WTC11 (cell line): ENCODE measurements around the gene ANKRD33B. TPM values are rescaled to one million over a fixed set of nuclear protein-coding genes. Genes with fewer than 3 reads are reported as not detected.

Source experiments
- ATAC-seq: fragments of 200-7000 bp; cut with Tn5 transposase; 2 replicates; pipeline ENCODE4 v1.10.0; 2021; ENCODE audit warnings: mild to moderate bottlenecking, moderate library complexity
- CTCF ChIA-PET: fragments of 300-600 bp; sonication (Branson Sonifier 250); formaldehyde crosslinking; loops from one replicate; lab custom pipeline; 2021; ENCODE audit warnings: antibody characterized with exemption; lab: Charles Lee
- POLR2A ChIA-PET: fragments of 350-600 bp; sonication (Branson Sonifier 250); formaldehyde crosslinking; loops from one replicate; lab custom pipeline; 2021; ENCODE audit warnings: antibody characterized with exemption; lab: Charles Lee
- DNase-seq: peaks from one replicate; pipeline ENCODE4 v3.0.0; 2021; ENCODE audit warnings: low spot score
- H3K27ac Mint-ChIP-seq: 2 replicates; pipeline ENCODE4 v1.8.0; 2021; ENCODE audit warnings: mixed read lengths
- H3K27me3 Mint-ChIP-seq: 2 replicates; pipeline ENCODE4 v1.8.0; 2021; ENCODE audit warnings: low read depth, mild to moderate bottlenecking, moderate library complexity, mixed read lengths
- H3K36me3 Mint-ChIP-seq: 2 replicates; pipeline ENCODE4 v1.8.0; 2021; ENCODE audit warnings: mixed read lengths
- H3K4me1 Mint-ChIP-seq: 2 replicates; pipeline ENCODE4 v1.8.0; 2022; ENCODE audit warnings: mixed read lengths
- H3K4me3 Mint-ChIP-seq: 2 replicates; pipeline ENCODE4 v1.8.0; 2021; ENCODE audit warnings: mild to moderate bottlenecking, moderate library complexity, mixed read lengths
- H3K9me3 Mint-ChIP-seq: 2 replicates; pipeline ENCODE4 v1.8.0; 2021; ENCODE audit warnings: mixed read lengths
- ATF1 ChIP-seq: sonication (generic); formaldehyde crosslinking; IDR thresholded peaks from 2 replicates; pipeline ENCODE4 v1.8.1; 2023; ENCODE audit warnings: mild to moderate bottlenecking, moderate library complexity, missing genetic modification reagents
- FOXJ3 ChIP-seq: sonication (generic); formaldehyde crosslinking; IDR thresholded peaks from 2 replicates; pipeline ENCODE4 v1.9.0; 2021; ENCODE audit warnings: missing genetic modification reagents, mild to moderate bottlenecking, borderline replicate concordance
- FOXP1 ChIP-seq: sonication (generic); formaldehyde crosslinking; IDR thresholded peaks from 2 replicates; pipeline ENCODE4 v1.8.0; 2022; ENCODE audit warnings: missing genetic modification reagents, mild to moderate bottlenecking, moderate library complexity, borderline replicate concordance
- JAZF1 ChIP-seq: fragments of 250-450 bp; sonication (Bioruptor Pico); IDR thresholded peaks from 2 replicates; pipeline ENCODE4 v1.9.0; 2021; ENCODE audit warnings: moderate library complexity, mild to moderate bottlenecking, inconsistent platforms
- KAT7 ChIP-seq: sonication (generic); formaldehyde crosslinking; IDR thresholded peaks from 2 replicates; pipeline ENCODE4 v1.8.1; 2023; ENCODE audit warnings: missing genetic modification reagents, mild to moderate bottlenecking, borderline replicate concordance
- NR3C1 ChIP-seq: sonication (generic); formaldehyde crosslinking; conservative IDR thresholded peaks from 2 replicates; pipeline ENCODE4 v1.8.1; 2023; ENCODE audit warnings: low read depth, mild to moderate bottlenecking, missing genetic modification reagents
- SMAD4 ChIP-seq: sonication (generic); formaldehyde crosslinking; IDR thresholded peaks from 2 replicates; pipeline ENCODE4 v1.8.0; 2022; ENCODE audit warnings: mild to moderate bottlenecking, missing genetic modification reagents
- SOX15 ChIP-seq: fragments of 250-450 bp; sonication (Bioruptor Pico); IDR thresholded peaks from 2 replicates; pipeline ENCODE4 v1.9.0; 2021; ENCODE audit warnings: mild to moderate bottlenecking
- TEAD1 ChIP-seq: sonication (generic); formaldehyde crosslinking; IDR thresholded peaks from 2 replicates; pipeline ENCODE4 v1.8.0; 2022; ENCODE audit warnings: mild to moderate bottlenecking, missing genetic modification reagents
- ZNF219 ChIP-seq: sonication (generic); formaldehyde crosslinking; IDR thresholded peaks from 2 replicates; pipeline ENCODE4 v1.8.0; 2023; ENCODE audit warnings: missing genetic modification reagents, mild to moderate bottlenecking, borderline replicate concordance
- ZNF263 ChIP-seq: sonication (generic); formaldehyde crosslinking; IDR thresholded peaks from 2 replicates; pipeline ENCODE4 v1.8.1; 2022; ENCODE audit warnings: low read depth, mild to moderate bottlenecking, moderate library complexity, missing genetic modification reagents
- ZNF317 ChIP-seq: sonication (generic); formaldehyde crosslinking; IDR thresholded peaks from 2 replicates; pipeline ENCODE4 v1.8.1; 2023; ENCODE audit warnings: low read depth, mild to moderate bottlenecking, moderate library complexity, missing genetic modification reagents, borderline replicate concordance
- ZNF416 ChIP-seq: fragments of 250-450 bp; sonication (Bioruptor Pico); IDR thresholded peaks from 2 replicates; pipeline ENCODE4 v1.9.0; 2021; ENCODE audit warnings: mild to moderate bottlenecking, inconsistent platforms
- total RNA-seq: library from RNA; stranded (reverse); gene quantifications from 3 replicates; pipeline ENCODE4 v1.2.3, GENCODE V29; 2021
- TF ChIP-seq, protein P1 (sequence below): sonication (generic); formaldehyde crosslinking; IDR thresholded peaks from 2 replicates; pipeline ENCODE4 v1.8.0; 2023; ENCODE audit warnings: mild to moderate bottlenecking, missing genetic modification reagents
- TF ChIP-seq, protein P2 (sequence below): sonication (generic); formaldehyde crosslinking; IDR thresholded peaks from 2 replicates; pipeline ENCODE4 v1.8.1; 2022; ENCODE audit warnings: mild to moderate bottlenecking, missing genetic modification reagents, moderate library complexity, borderline replicate concordance
- TF ChIP-seq, protein P3 (sequence below): fragments of 200-600 bp; IDR thresholded peaks from 2 replicates; pipeline ENCODE4 v1.8.0; 2022; ENCODE audit warnings: antibody characterized with exemption
- TF ChIP-seq, protein P4 (sequence below): fragments of 250-450 bp; sonication (Bioruptor Pico); IDR thresholded peaks from 2 replicates; pipeline ENCODE4 v1.9.0; 2021; ENCODE audit warnings: mild to moderate bottlenecking, borderline replicate concordance
- TF ChIP-seq, protein P5 (sequence below): sonication (generic); formaldehyde crosslinking; IDR thresholded peaks from 2 replicates; pipeline ENCODE4 v1.8.1; 2023; ENCODE audit warnings: mild to moderate bottlenecking, moderate library complexity, missing genetic modification reagents

Gene ANKRD33B
- total RNA-seq, 1 experiment from 2014 or later: 9.2 TPM

DNA sequence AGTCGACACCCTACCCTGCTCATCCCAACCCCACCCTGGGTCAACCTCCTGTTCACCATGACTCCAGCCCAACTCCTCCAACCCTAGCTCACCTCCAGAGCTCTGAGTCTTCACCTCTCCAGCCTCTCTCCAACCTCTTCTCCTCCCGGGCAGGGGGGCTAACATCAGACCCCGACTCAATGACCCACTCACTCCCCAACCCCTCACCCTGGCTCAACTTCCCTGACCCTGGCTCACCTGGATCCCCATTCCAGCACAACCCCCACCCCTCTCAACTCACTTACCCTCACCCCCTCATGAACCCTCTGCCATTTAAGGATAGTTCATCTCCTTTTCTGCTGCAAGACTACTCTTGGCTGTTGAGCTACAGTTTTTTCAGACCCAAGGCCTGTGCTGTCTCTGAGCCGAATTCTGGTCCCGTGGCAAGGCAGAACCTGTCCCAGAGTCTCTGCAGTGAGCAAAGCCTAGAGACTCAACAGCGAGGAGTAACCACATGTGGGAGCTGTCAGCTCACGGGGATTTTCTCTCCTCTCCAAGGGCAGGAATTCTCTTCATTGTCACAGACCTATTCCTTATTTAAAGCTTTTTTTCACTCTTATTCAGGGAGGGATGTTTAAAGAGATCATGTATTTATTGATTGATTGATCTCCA lies 29.8 kb downstream of the ANKRD33B start:
- Mint-ChIP-seq H3K27me3 (no peaks in the 10 kb centered on the region; the same call in 1 of the 2 replicates), H3K4me1 (peaks cover 35% of the 10 kb centered on the region), H3K27ac (no peak overlapping the region), H3K36me3 (no peaks in the 10 kb centered on the region), H3K4me3 (no peak overlapping the region), H3K9me3 (peaks cover 20% of the 10 kb centered on the region)
- TF ChIP-seq, protein P1, sequence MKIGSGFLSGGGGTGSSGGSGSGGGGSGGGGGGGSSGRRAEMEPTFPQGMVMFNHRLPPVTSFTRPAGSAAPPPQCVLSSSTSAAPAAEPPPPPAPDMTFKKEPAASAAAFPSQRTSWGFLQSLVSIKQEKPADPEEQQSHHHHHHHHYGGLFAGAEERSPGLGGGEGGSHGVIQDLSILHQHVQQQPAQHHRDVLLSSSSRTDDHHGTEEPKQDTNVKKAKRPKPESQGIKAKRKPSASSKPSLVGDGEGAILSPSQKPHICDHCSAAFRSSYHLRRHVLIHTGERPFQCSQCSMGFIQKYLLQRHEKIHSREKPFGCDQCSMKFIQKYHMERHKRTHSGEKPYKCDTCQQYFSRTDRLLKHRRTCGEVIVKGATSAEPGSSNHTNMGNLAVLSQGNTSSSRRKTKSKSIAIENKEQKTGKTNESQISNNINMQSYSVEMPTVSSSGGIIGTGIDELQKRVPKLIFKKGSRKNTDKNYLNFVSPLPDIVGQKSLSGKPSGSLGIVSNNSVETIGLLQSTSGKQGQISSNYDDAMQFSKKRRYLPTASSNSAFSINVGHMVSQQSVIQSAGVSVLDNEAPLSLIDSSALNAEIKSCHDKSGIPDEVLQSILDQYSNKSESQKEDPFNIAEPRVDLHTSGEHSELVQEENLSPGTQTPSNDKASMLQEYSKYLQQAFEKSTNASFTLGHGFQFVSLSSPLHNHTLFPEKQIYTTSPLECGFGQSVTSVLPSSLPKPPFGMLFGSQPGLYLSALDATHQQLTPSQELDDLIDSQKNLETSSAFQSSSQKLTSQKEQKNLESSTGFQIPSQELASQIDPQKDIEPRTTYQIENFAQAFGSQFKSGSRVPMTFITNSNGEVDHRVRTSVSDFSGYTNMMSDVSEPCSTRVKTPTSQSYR: no peak
- TF ChIP-seq, protein P2, sequence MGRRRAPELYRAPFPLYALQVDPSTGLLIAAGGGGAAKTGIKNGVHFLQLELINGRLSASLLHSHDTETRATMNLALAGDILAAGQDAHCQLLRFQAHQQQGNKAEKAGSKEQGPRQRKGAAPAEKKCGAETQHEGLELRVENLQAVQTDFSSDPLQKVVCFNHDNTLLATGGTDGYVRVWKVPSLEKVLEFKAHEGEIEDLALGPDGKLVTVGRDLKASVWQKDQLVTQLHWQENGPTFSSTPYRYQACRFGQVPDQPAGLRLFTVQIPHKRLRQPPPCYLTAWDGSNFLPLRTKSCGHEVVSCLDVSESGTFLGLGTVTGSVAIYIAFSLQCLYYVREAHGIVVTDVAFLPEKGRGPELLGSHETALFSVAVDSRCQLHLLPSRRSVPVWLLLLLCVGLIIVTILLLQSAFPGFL: no peak
- no peak for TF ChIP-seq ZNF317
- TF ChIP-seq FOXP1: no peak
- TF ChIP-seq JAZF1: no peak
- no peak for TF ChIP-seq FOXJ3 (CRISPR knock-in tag)
- TF ChIP-seq ZNF263 (CRISPR knock-in tag): no peak
- TF ChIP-seq NR3C1 (CRISPR knock-in tag): no peak
- TF ChIP-seq, protein P3, sequence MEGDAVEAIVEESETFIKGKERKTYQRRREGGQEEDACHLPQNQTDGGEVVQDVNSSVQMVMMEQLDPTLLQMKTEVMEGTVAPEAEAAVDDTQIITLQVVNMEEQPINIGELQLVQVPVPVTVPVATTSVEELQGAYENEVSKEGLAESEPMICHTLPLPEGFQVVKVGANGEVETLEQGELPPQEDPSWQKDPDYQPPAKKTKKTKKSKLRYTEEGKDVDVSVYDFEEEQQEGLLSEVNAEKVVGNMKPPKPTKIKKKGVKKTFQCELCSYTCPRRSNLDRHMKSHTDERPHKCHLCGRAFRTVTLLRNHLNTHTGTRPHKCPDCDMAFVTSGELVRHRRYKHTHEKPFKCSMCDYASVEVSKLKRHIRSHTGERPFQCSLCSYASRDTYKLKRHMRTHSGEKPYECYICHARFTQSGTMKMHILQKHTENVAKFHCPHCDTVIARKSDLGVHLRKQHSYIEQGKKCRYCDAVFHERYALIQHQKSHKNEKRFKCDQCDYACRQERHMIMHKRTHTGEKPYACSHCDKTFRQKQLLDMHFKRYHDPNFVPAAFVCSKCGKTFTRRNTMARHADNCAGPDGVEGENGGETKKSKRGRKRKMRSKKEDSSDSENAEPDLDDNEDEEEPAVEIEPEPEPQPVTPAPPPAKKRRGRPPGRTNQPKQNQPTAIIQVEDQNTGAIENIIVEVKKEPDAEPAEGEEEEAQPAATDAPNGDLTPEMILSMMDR: no peak
- TF ChIP-seq SOX15 (CRISPR knock-in tag): no peak
- TF ChIP-seq ZNF219 (CRISPR knock-in tag): no peak
- no peak for TF ChIP-seq ATF1 (CRISPR knock-in tag)
- TF ChIP-seq TEAD1 (CRISPR knock-in tag): no peak
- no peak for TF ChIP-seq KAT7 (CRISPR knock-in tag)
- TF ChIP-seq SMAD4 (CRISPR knock-in tag): no peak
- TF ChIP-seq, protein P4, sequence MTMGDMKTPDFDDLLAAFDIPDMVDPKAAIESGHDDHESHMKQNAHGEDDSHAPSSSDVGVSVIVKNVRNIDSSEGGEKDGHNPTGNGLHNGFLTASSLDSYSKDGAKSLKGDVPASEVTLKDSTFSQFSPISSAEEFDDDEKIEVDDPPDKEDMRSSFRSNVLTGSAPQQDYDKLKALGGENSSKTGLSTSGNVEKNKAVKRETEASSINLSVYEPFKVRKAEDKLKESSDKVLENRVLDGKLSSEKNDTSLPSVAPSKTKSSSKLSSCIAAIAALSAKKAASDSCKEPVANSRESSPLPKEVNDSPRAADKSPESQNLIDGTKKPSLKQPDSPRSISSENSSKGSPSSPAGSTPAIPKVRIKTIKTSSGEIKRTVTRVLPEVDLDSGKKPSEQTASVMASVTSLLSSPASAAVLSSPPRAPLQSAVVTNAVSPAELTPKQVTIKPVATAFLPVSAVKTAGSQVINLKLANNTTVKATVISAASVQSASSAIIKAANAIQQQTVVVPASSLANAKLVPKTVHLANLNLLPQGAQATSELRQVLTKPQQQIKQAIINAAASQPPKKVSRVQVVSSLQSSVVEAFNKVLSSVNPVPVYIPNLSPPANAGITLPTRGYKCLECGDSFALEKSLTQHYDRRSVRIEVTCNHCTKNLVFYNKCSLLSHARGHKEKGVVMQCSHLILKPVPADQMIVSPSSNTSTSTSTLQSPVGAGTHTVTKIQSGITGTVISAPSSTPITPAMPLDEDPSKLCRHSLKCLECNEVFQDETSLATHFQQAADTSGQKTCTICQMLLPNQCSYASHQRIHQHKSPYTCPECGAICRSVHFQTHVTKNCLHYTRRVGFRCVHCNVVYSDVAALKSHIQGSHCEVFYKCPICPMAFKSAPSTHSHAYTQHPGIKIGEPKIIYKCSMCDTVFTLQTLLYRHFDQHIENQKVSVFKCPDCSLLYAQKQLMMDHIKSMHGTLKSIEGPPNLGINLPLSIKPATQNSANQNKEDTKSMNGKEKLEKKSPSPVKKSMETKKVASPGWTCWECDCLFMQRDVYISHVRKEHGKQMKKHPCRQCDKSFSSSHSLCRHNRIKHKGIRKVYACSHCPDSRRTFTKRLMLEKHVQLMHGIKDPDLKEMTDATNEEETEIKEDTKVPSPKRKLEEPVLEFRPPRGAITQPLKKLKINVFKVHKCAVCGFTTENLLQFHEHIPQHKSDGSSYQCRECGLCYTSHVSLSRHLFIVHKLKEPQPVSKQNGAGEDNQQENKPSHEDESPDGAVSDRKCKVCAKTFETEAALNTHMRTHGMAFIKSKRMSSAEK: no peak
- TF ChIP-seq, protein P5, sequence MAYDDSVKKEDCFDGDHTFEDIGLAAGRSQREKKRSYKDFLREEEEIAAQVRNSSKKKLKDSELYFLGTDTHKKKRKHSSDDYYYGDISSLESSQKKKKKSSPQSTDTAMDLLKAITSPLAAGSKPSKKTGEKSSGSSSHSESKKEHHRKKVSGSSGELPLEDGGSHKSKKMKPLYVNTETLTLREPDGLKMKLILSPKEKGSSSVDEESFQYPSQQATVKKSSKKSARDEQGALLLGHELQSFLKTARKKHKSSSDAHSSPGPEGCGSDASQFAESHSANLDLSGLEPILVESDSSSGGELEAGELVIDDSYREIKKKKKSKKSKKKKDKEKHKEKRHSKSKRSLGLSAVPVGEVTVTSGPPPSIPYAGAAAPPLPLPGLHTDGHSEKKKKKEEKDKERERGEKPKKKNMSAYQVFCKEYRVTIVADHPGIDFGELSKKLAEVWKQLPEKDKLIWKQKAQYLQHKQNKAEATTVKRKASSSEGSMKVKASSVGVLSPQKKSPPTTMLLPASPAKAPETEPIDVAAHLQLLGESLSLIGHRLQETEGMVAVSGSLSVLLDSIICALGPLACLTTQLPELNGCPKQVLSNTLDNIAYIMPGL (CRISPR knock-in tag): no peak
- no peak for TF ChIP-seq ZNF416
- CTCF ChIA-PET: interaction anchor here (1.1 to 3.7 kb wide), 3 partner anchors 15 to 140 kb away, joined by 4 to 16 read pairs (median 5); no protein-coding TSS in a partner anchor
- POLR2A ChIA-PET: no interaction called here
- ATAC-seq (no peak), DNase-seq (no peak)
